Embryonic facial prominence (tissue), 1 donor: ENCODE results near the gene SLIT3.

ENCODE experiments used
- DNase-seq: peaks from one replicate; pipeline ENCODE4 v3.0.0-alpha.2; 2016; ENCODE audit errors: extremely low spot score

SLIT3 gene

GRCh38 chr5:168798065-168799023, 502.6 kb downstream of the SLIT3 start:
- no peak for DNase-seq

DNA sequence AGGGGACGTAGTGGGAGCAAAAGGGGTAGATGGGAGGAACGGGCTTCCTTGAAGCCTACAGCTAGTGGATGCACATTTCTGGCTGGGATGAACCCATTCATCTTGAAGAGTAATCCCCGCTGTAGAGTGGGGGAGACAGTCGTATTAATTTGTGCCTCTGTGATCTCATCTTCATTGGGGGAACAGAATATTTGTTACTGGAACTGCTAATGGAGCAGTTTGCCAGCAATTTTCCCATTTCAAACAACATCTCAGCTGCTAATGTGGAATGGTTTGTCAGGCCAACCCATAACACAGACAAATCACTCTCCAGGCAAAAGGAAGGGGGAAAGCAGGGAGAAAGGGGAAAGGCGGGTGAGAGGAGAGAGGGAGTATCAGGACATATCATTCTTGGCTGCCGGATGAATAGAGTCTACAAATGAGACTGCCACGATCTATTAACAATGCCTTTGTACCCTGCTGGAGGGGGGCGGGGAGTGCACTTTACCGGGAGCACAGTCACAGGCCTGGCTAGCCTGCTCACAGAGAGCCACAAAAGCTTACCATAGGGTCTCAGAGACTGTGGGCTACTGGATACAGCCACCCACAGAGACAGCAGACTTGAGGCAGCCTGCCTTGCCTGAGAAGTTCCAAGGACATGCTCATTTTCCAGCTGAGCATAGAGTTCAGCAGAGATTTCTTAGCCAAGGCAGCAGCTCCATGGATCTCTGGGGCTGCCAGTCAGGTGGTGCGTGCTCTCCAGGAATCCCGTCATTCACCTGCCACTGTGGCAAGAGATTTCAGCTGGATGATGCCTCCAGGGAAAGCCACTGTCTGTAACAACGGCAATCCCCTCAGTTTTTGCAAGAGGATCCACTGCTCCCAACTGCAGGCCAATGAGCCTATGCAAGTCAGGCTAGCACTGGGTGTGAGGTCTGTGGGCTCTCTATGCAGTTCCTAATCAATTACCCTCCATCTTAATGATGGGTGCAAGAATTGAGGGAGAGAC, 504.1 kb downstream of the SLIT3 start:
- no peak for DNase-seq

DNA sequence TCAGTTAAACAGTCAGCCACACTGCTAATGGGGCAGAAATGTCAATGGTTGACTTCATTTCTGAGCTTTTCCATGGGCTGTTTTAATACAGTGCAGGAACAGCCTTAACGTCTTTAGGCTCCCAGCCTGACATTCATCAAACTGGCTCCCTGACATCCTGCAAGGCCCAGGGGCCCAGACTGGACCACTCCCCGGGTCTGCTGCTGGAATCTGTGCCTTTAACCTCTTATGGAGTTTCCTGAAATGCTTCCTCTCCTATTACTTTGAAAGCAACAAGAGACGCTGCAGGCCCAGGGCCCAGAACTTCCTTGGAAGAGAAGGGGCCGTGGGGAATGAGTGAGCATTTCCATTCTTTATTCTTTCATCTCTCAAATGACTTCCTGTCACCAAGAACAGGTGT, 504.9 kb downstream of the SLIT3 start:
- DNase-seq: no peak

DNA sequence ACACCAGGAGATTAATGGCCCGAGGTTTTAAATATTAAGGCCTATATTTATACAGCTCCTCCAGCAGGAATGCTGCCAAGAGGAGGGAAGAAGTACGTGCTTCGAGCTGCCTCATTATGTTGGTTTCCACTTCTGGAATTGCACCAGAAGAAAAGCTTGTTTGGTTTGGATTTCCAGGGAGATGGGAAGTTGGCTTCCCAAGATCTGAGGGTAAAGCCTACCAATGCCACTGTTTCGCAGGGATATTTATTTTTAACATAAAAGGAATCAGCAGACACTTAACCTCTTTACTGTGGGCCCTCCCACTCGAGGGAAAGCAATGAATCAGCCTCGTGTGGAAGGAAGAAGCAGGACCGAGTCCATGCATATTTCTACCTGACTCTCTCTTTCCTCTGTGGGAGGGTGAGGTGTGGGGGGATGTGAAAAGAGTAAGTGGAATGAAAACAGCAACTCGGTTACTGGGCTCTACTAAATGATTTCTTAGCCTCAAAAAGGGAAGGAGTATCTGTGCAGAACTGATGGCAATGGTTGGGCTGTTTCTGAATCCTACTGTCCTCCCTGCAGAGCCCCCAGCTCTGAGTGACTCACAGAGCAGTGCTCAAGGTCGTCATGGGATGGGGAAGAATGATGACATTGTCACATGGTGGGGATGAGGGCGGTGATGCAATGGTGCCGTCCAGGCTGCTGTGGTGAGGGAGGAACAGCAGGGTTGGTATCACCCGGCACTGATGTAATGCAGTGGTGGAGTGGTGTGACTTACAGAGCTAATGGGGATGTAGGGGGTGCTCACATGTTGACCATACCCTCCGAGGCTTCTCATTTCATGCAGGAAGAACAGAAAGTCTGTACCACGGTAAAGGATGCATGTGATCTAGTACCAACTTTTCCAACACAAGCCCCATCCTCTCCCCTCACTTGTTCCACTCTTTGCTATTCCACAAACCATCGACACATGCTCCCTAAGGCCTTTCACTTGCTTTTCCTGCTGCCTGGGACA, 506.8 kb downstream of the SLIT3 start:
- peak; percentile 25 for DNase-seq

- no peak for DNase-seq
These were observed 508.3 kb downstream of the SLIT3 start for GRCh38 chr5:168792678-168793077.

GRCh38 chr5:168790671-168791250, 510.2 kb downstream of the SLIT3 start:
- DNase-seq: no peak

DNA sequence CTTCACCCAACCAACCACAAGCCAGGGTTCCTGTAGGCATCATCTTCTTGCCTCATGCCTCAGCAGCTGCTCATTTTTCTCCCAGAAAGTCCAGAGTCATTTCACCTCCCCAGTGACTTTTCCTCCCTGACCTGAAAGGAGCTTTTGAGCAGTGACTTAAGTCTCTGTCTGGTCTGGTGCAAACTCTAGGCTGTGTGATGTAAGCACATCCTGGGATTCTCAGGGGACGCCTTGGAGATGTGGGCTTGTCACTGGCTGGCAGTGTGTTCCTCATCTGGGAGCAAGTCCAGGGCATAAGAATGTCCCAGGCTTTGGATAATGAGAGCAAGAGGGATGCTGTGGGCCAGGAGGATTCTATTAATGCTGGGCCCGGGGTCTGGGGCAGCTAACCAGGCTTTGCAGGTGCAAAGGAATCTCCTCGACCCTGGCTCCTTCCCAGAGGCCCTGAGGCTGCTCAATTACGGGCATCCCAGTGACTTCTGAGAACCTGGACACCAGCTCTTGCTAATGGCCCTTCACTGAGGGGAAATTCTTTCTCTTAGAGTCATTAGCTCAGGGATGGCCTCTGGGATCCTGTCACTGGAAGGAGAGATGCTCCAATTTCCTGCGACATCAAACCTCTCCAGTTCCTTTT, 510.8 kb downstream of the SLIT3 start:
- no peak for DNase-seq

- no peak for DNase-seq
These were observed 512.2 kb downstream of the SLIT3 start for GRCh38 chr5:168788786-168789185.

DNA sequence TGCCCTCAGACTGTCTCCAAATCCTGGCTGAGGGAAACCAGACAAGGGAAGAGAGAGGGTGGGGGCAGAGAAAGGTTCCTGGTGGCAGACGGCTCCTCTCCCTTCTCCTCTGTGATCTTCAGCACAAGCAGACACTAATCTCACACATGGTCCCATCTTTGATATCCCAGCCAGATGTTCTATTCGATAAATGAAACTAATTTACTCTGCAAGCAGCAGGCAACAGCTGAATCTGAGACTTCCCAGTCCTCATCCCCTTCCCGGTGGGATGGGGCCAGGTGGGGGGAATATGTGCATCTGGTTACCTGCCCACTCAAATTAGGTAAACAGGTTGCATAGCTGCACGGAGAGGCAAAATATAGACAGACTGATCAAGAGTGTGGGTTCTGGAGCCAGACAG, 512.8 kb downstream of the SLIT3 start:
- DNase-seq: no peak

GRCh38 chr5:168786147-168786546, 514.8 kb downstream of the SLIT3 start:
- DNase-seq: no peak

DNA sequence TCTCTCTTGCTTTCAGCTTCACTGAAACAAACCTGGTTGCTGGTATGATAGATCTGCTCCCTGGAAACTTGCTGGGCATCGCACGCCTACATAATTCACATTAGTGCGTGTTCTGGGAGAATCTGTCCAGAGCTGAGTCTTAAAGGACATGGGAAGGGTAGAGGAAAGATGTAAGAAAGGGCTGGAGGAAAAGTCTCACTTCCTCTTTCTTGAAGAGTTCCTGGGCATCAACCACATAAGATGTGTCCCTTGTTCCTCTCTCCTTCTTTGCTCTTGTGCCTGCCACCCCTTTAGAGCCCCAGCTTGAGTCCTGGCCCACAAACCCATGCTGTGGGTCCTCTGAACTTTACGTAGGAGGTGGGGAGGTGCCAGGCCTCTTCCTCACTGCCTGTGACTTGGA, 516.5 kb downstream of the SLIT3 start:
- DNase-seq: no peak

GRCh38 chr5:168781941-168782571, 518.9 kb downstream of the SLIT3 start:
- DNase-seq: peak; percentile 20

DNA sequence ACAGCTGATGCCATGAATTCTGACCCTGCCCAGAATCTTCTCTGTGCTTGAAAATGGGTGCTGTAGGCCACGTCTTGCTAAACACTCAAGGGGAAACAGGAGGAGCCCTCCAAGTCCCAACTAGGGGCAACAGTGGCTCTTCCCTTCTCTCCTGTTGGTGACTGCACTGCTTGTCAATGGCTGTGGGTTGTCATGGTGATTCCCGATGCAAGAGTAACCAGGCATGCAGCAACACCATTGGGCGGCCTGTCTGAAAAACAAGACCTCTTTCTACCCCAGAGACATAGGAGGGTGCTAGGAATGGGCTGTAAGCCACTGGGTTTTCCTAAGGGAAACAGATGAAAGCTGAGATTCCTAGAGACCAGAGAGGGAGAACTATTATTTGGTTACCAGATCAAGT, 520.1 kb downstream of the SLIT3 start:
- no peak for DNase-seq

DNA sequence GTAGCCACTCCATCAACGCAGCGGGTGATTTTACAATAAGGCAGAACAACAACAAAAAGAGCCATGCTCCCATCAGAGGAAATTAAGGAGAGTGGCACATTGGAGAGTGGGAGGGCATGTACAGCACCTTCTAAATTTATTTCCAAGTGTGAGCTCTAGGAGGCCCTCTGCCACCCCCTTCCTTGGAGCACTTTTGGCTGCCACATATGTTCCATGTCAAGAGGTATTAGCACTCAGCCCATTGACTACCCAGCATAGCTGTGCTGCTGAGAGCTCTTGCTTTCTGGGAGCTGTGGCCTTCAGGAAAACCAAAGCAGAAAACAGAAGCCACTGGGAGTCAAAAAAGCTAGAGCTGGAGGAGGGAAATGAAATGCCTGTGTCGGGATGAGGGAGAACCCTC, 521.6 kb downstream of the SLIT3 start:
- DNase-seq: no peak

GRCh38 chr5:168778536-168778935, 522.4 kb downstream of the SLIT3 start:
- no peak for DNase-seq

DNA sequence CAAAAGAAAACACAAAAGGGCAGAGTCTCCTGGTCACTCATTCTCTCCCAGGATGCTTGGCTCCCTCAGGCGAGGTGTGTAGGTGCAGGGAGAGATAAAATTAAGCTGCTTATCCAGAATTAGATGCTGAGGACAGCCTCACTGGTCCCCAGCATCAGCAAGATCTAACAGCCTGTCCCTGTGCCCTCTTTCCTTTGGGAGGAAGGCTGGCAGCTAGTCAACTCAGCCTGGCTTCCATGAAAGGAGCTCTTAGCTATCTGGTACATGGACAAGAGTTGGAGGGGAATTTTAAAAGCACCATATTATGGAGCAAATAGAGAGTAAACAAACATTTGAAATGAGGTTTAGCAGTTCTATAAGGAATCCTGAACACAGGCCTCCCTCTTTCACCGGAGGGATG, 523.3 kb downstream of the SLIT3 start:
- DNase-seq: no peak

- DNase-seq: no peak
These were observed 524.9 kb downstream of the SLIT3 start for GRCh38 chr5:168776070-168776469.

GRCh38 chr5:168773226-168773625, 527.7 kb downstream of the SLIT3 start:
- no peak for DNase-seq

DNA sequence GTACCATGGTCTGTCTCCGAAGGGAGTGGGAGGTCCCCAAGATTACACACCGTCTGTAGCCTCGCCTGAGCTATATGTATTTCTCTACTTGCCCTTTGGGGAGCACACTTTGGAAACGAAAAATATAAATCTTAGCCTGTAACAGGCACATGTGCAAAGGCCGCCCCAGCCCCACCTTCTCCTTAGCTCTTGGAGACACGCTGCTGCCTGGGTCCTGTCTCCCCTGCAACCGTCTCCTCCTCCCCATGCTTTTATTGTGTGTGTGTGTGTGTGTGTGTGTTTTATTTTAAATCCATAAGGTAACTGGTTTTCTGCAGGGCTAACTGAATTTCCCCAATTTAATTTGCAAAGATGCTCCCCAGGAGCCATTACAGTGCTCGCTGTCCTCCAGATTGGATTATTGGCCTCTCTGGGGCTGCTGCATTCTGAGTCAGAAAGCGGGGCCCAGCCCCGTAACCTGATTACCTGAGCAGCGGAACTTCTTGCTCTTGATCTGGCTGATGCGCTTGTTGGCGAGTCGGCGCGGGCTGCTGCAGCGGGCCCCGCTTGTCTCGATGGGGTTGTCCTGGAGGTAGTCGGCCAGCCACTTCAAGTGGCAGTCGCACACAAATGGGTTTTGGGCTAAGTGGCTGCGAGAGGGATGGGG, 528.5 kb downstream of the SLIT3 start:
- DNase-seq: no peak
